ENCODE data around the gene PCED1B. TPM values are rescaled to one million over a fixed set of nuclear protein-coding genes. Genes with fewer than 3 reads are reported as not detected.

Gene PCED1B
- total RNA-seq, 2 donors from 2014 or later: 6.6 to 12.3 TPM

DNA sequence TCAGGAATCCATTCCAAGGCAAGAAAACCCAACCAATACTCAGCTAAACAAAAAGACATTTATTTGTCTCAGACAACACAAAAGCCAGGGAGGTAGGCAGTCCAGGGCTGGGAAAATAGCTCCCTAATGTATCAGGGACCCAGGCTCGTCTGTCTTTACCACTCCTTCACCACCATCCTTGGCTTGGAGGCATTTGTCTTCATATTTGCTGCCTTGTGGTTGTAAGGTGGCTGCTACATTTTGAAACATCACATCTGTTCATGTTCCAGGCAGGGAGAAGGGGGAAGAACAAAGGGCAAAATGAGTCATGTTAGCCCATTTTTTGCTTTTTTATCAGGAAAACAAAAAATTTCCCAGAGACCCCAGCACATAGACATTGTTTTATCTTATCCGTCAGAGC, 44.8 kb upstream of the PCED1B start:
- Histone ChIP-seq H3K27ac (no peak overlapping the region), H3K27me3 (replicated peaks; ENCODE audit: insufficient read depth) (no peaks in the 10 kb centered on the region), H3K9me3 (no peaks in the 10 kb centered on the region), H3K4me1 (ENCODE audit: control insufficient read depth in 1 of 2, low read depth in 2 of 2) (peaks cover 9 to 27% of the 10 kb centered on the region in 2 donors), H3K4me3 (no peak overlapping the region), H3K36me3 (no peaks in the 10 kb centered on the region)
- DNase-seq (ENCODE audit: low spot score) (no peak), ATAC-seq (ENCODE audit: insufficient number of reproducible peaks, low FRiP score, low read depth) (no peak)
- TF ChIP-seq, protein P1, sequence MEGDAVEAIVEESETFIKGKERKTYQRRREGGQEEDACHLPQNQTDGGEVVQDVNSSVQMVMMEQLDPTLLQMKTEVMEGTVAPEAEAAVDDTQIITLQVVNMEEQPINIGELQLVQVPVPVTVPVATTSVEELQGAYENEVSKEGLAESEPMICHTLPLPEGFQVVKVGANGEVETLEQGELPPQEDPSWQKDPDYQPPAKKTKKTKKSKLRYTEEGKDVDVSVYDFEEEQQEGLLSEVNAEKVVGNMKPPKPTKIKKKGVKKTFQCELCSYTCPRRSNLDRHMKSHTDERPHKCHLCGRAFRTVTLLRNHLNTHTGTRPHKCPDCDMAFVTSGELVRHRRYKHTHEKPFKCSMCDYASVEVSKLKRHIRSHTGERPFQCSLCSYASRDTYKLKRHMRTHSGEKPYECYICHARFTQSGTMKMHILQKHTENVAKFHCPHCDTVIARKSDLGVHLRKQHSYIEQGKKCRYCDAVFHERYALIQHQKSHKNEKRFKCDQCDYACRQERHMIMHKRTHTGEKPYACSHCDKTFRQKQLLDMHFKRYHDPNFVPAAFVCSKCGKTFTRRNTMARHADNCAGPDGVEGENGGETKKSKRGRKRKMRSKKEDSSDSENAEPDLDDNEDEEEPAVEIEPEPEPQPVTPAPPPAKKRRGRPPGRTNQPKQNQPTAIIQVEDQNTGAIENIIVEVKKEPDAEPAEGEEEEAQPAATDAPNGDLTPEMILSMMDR (IDR thresholded peaks at IDR 0.05): no peak

DNA sequence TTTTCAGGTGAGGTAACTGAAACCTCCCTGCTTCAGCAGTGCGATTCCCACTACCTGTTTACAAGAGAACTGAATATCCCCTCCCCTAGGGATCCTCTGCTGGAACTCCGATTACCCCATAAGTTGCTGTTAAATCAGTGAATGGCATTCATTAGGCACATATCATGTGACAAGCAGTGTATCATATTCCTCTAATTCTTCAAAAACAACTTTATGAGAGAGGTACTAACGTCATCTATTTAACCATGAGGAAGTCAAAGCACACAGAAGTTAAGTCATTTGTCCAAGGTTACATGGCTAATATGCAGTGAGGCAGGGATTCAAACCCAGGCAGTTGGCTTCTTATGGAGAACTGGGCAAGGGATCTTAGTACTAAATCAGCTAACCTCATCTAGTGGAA, 43.9 kb upstream of the PCED1B start:
- Histone ChIP-seq H3K4me1 (ENCODE audit: control insufficient read depth in 1 of 2, low read depth in 2 of 2) (peaks cover 9 to 27% of the 10 kb centered on the region in 2 donors), H3K9me3 (no peaks in the 10 kb centered on the region), H3K4me3 (no peak overlapping the region), H3K27me3 (replicated peaks; ENCODE audit: insufficient read depth) (no peaks in the 10 kb centered on the region), H3K27ac (no peak overlapping the region), H3K36me3 (no peaks in the 10 kb centered on the region)
- TF ChIP-seq, protein P1 (IDR thresholded peaks at IDR 0.05): no peak
- DNase-seq (ENCODE audit: low spot score) (no peak), ATAC-seq (ENCODE audit: insufficient number of reproducible peaks, low FRiP score, low read depth) (no peak)

DNA sequence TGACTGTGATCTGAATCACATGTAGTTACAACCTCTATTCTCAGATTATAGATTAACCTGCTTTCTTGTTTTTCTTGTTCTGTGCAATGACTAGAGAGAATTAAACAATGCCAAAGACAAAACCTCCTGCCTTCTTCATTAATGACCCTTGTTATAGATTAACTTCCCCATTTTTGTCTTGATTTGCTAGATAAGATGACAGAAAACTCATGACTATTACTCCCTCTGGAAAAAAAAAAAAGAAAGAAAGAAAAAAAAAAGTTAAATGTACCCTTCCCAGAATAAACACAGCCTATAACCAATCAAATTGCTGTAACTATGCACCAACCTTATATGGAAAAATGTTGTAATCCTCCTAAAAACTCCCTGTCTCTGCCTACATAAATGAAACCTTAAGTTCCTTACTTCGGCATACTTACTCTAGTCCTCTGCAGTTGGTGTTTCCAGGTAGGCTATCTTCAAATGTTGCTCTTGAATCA, 41.1 kb upstream of the PCED1B start:
- ATAC-seq (ENCODE audit: insufficient number of reproducible peaks, low FRiP score, low read depth): peak; percentile 27
- DNase-seq (ENCODE audit: low spot score): no peak
- TF ChIP-seq, protein P1 (IDR thresholded peaks at IDR 0.05): no peak
- H3K27me3 ChIP-seq (replicated peaks; ENCODE audit: insufficient read depth): no peaks in the 10 kb centered on the region
- peak overlapping the region; percentile 50 for H3K4me3 ChIP-seq
- H3K4me1 ChIP-seq (ENCODE audit: control insufficient read depth in 1 of 2, low read depth in 2 of 2): peaks cover 9 to 21% of the 10 kb centered on the region in 2 donors
- H3K27ac ChIP-seq: no peak overlapping the region
- H3K36me3 ChIP-seq: no peaks in the 10 kb centered on the region
- peaks cover 3% of the 10 kb centered on the region for H3K9me3 ChIP-seq

DNA sequence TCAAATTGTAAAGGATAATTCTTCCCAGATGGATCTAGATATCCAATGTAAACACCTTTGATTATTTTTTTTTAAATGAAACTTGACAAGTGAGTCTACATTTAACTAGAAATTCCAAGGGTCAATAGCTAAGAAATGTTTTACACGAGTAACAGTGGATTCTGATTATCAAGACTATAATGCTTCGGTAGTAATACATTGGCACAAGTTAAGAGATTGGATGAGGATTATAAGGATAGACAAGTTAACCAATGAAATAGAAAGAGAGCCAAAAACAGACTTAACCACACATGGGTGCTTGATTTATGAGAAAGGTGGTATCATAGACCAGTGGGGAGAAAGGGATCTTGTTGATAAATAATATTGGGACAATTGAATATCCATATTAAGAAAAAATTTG, 40.3 kb upstream of the PCED1B start:
- no peaks in the 10 kb centered on the region for H3K36me3 ChIP-seq
- H3K27ac ChIP-seq: no peak overlapping the region
- no peak for ATAC-seq (ENCODE audit: insufficient number of reproducible peaks, low FRiP score, low read depth)
- H3K27me3 ChIP-seq (replicated peaks; ENCODE audit: insufficient read depth): no peaks in the 10 kb centered on the region
- TF ChIP-seq, protein P1 (IDR thresholded peaks at IDR 0.05): no peak
- no peak for DNase-seq (ENCODE audit: low spot score)
- H3K9me3 ChIP-seq: peaks cover 3% of the 10 kb centered on the region
- no peak overlapping the region for H3K4me3 ChIP-seq
- peaks cover 9 to 15% of the 10 kb centered on the region in 2 donors for H3K4me1 ChIP-seq (ENCODE audit: control insufficient read depth in 1 of 2, low read depth in 2 of 2)

DNA sequence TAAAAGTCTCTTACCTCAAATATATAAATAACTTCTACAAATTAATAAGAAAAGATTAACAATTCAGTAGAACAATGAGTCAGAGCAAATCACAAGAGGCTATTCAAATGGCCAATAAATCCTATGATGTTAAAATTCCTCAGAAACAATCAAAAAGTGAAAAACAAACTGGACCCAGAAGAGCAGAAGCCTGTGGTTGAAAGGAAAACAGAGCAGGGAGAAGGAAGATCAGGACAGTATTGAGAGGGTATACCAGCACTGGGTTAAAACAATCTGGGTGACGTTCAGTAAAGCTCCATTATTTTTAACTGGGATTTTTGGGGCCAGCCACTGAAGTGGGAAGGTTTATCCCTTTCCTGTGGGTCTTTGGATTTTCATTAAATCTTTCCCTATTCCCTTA, 39.7 kb upstream of the PCED1B start:
- no peak for DNase-seq (ENCODE audit: low spot score)
- Histone ChIP-seq H3K27ac (no peak overlapping the region), H3K4me1 (ENCODE audit: control insufficient read depth in 1 of 2, low read depth in 2 of 2) (peaks cover 9 to 15% of the 10 kb centered on the region in 2 donors), H3K27me3 (replicated peaks; ENCODE audit: insufficient read depth) (no peaks in the 10 kb centered on the region), H3K36me3 (no peaks in the 10 kb centered on the region), H3K9me3 (peaks cover 3% of the 10 kb centered on the region), H3K4me3 (no peak overlapping the region)
- TF ChIP-seq, protein P1 (IDR thresholded peaks at IDR 0.05): no peak
- ATAC-seq (ENCODE audit: insufficient number of reproducible peaks, low FRiP score, low read depth): no peak
